MCF 10A (cell line): ENCODE measurements around the gene RPH3AL. TPM values are rescaled to one million over a fixed set of nuclear protein-coding genes. Genes with fewer than 3 reads are reported as not detected.

ENCODE experiments used
- BruUV-seq: library from RNA; stranded (reverse); fragments of 400-500 nt; replicated peaks from 2 replicates; lab custom pipeline; 2021; lab: Mats Ljungman, UMichigan
- CTCF ChIA-PET: fragments of 300-600 bp; sonication (Branson Sonifier 250); formaldehyde crosslinking; extraction: SDS; loops from one replicate; lab custom pipeline; 2021; ENCODE audit warnings: antibody characterized with exemption, inconsistent platforms; lab: Yijun Ruan, JAX
- POLR2A ChIA-PET: fragments of 300-600, 350-650 bp; sonication (Branson Sonifier 250); formaldehyde crosslinking; extraction: SDS; loops from one replicate; lab custom pipeline; 2020; ENCODE audit warnings: antibody characterized with exemption, inconsistent platforms; lab: Yijun Ruan, JAX
- DNase-seq: peaks from one replicate; pipeline ENCODE4 v3.0.0-alpha.2; 2018; ENCODE audit not compliant: unreplicated experiment
- H3K27ac Mint-ChIP-seq: one replicate; pipeline ENCODE4 v1.8.0; 2022; ENCODE audit warnings: mild to moderate bottlenecking, low read depth, mixed read lengths; ENCODE audit not compliant: unreplicated experiment
- H3K27me3 Mint-ChIP-seq: one replicate; pipeline ENCODE4 v1.8.0; 2022; ENCODE audit warnings: mixed read lengths; ENCODE audit not compliant: insufficient read depth, unreplicated experiment
- H3K36me3 Mint-ChIP-seq: one replicate; pipeline ENCODE4 v1.8.0; 2022; ENCODE audit warnings: mild to moderate bottlenecking, moderate library complexity, mixed read lengths; ENCODE audit not compliant: insufficient read depth, unreplicated experiment
- H3K4me1 Mint-ChIP-seq: one replicate; pipeline ENCODE4 v1.8.0; 2022; ENCODE audit warnings: mixed read lengths; ENCODE audit not compliant: insufficient read depth, unreplicated experiment
- H3K4me3 Mint-ChIP-seq: one replicate; pipeline ENCODE4 v1.8.0; 2022; ENCODE audit warnings: mild to moderate bottlenecking, moderate library complexity, mixed read lengths; ENCODE audit not compliant: unreplicated experiment
- H3K9me3 Mint-ChIP-seq: one replicate; pipeline ENCODE4 v1.8.0; 2022; ENCODE audit warnings: mixed read lengths; ENCODE audit not compliant: unreplicated experiment
- CTCF ChIP-seq: fragments of 200-600 bp; IDR thresholded peaks from one replicate; pipeline ENCODE4 v1.8.0; 2022; ENCODE audit warnings: antibody characterized with exemption, mild to moderate bottlenecking; ENCODE audit not compliant: unreplicated experiment
- intact Hi-C: fragments of 100-400 bp; cut with micrococcal nuclease; formaldehyde crosslinking; loops from 2 replicates; pipeline ENCODE4 v1.14.1; 2022
- total RNA-seq: library from RNA; stranded (reverse); gene quantifications from 2 replicates; pipeline ENCODE4 v1.2.3, GENCODE V29; 2022

The RPH3AL gene
- total RNA-seq, 1 experiment from 2014 or later = 0.89 TPM

GRCh38 chr17:269616-270514 is 82.7 kb downstream of the RPH3AL start:
- no peak for DNase-seq
- H3K9me3 Mint-ChIP-seq = no peaks in the 10 kb centered on the region
- H3K27ac Mint-ChIP-seq = no peak overlapping the region
- peaks cover 27% of the 10 kb centered on the region for H3K27me3 Mint-ChIP-seq
- ChIA-PET CTCF (no interaction called here), POLR2A (no interaction called here)
- intact Hi-C loops = no loop called here
- no peaks in the 10 kb centered on the region for H3K36me3 Mint-ChIP-seq
- TF ChIP-seq CTCF = no peak
- no TSS peak for BruUV-seq
- H3K4me1 Mint-ChIP-seq = no peaks in the 10 kb centered on the region
- no peak overlapping the region for H3K4me3 Mint-ChIP-seq

- Mint-ChIP-seq H3K4me3 (no peak overlapping the region), H3K27me3 (peaks cover 37% of the 10 kb centered on the region), H3K27ac (no peak overlapping the region), H3K9me3 (peaks cover 8% of the 10 kb centered on the region), H3K4me1 (no peaks in the 10 kb centered on the region), H3K36me3 (no peaks in the 10 kb centered on the region)
- no TSS peak for BruUV-seq
- POLR2A ChIA-PET = interaction anchor here (0.8 kb wide), 1 partner anchor 10 kb away, joined by 4 read pairs; no protein-coding TSS in a partner anchor
- no peak for DNase-seq
- intact Hi-C loops = no loop called here
- no peak for TF ChIP-seq CTCF
- CTCF ChIA-PET = no interaction called here
Measured at GRCh38 chr17:266701-267667, 85.6 kb downstream of the RPH3AL start.

GRCh38 chr17:266219-266618 is 86.4 kb downstream of the RPH3AL start:
- BruUV-seq = no TSS peak
- CTCF ChIA-PET = no interaction called here
- H3K9me3 Mint-ChIP-seq = peaks cover 8% of the 10 kb centered on the region
- DNase-seq = no peak
- H3K4me1 Mint-ChIP-seq = no peaks in the 10 kb centered on the region
- H3K27ac Mint-ChIP-seq = no peak overlapping the region
- POLR2A ChIA-PET = no interaction called here
- H3K4me3 Mint-ChIP-seq = no peak overlapping the region
- H3K36me3 Mint-ChIP-seq = no peaks in the 10 kb centered on the region
- no peak for TF ChIP-seq CTCF
- intact Hi-C loops = no loop called here
- H3K27me3 Mint-ChIP-seq = peaks cover 42% of the 10 kb centered on the region

GRCh38 chr17:265718-266117 is 86.9 kb downstream of the RPH3AL start:
- Mint-ChIP-seq H3K9me3 (peaks cover 8% of the 10 kb centered on the region), H3K27me3 (peaks cover 47% of the 10 kb centered on the region), H3K4me3 (no peak overlapping the region), H3K27ac (no peak overlapping the region), H3K36me3 (no peaks in the 10 kb centered on the region), H3K4me1 (no peaks in the 10 kb centered on the region)
- BruUV-seq = no TSS peak
- no peak for DNase-seq
- POLR2A ChIA-PET = no interaction called here
- intact Hi-C loops = no loop called here
- TF ChIP-seq CTCF = no peak
- CTCF ChIA-PET = interaction anchor here (0.6 kb wide), 1 partner anchor 43 kb away, joined by 3 read pairs; no protein-coding TSS in a partner anchor
